HG03565 (cell line): Measurements from ENCODE around the gene BNIP2.
"Not testable (repeated sequence)": the region's sequence is repeated elsewhere in the genome, so short reads cannot be mapped to it uniquely, and the experiment has no call there.

Experiments used
- ATAC-seq: cut with Tn5 transposase; IDR thresholded peaks from one replicate; pipeline ENCODE4 v1.9.1; 2021; ENCODE audit warnings: mild to moderate bottlenecking, moderate library complexity; ENCODE audit not compliant: unreplicated experiment

The BNIP2 gene

DNA sequence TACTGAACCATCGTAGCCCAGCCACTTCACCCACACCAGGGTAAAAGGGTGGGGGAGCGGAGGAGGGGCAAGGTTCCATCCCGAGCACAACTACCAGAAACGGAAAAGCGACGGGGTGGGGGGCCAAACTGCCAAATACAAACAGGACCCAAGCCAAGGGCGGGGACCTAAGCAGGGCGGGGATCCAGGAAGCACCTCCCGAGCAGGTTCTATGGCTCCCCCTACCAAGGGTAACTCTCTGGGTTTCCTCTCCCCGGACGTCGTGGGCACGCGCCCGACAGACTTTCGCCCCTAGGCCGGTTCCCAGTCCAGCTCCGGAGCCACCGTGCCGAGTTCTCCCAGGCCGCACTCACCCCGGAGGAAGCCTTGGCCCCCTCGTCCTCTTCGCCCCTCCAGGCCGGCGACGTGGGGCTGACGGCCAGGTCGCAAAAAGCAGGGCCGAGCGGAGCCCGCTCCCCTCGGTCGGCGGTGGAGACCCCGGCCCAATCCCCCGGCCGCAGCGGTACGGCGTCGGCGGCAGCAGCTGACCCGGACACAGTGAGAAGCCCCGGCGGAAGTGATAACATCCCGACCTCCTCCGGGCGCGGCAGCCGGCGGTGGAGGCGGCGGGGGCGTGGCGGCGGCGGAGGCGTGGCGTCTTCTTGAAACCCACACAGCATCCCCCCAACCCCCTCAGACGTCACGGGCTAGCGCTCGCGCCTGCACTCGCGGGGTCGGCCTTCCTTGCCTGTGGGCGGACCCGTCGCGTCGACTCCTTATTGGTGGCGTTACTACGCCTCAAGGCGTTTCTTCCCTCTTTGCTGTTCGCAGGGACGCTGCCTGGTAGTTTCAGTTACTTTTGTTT lies at the start of gene BNIP2:
Gene BNIP2, minus strand, starts transcription at position 539 of the 844 bp plus-strand sequence. CDS start 6,863 bp downstream, outside the sequence.
- ATAC-seq, result peak; percentile 73

DNA sequence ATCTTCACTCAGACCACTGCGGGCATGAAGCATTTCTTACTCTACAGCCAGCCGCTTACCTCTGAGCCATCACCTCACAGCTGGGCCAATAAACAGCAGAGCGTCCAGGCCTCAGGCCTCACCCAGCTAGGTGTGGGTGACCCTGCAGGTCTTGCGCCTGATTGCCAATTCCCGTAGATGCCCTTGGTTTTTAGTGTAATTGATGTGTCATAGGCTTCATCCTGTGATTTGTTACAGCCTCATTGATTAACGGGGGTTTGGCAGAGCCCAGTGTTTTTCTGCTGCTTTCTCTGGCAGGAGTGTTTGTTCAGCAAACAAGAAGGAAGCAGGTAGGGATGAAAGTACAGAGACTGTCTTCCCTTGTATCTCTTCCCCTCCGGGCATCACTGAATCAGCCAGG lies 49.6 kb upstream of the BNIP2 start:
- ATAC-seq, result no peak

GRCh38 chr15:59736181-59736580 lies 47.1 kb upstream of the BNIP2 start:
- no peak for ATAC-seq

- ATAC-seq, result no peak
Measured at GRCh38 chr15:59725151-59725486, 36.0 kb upstream of the BNIP2 start.

DNA sequence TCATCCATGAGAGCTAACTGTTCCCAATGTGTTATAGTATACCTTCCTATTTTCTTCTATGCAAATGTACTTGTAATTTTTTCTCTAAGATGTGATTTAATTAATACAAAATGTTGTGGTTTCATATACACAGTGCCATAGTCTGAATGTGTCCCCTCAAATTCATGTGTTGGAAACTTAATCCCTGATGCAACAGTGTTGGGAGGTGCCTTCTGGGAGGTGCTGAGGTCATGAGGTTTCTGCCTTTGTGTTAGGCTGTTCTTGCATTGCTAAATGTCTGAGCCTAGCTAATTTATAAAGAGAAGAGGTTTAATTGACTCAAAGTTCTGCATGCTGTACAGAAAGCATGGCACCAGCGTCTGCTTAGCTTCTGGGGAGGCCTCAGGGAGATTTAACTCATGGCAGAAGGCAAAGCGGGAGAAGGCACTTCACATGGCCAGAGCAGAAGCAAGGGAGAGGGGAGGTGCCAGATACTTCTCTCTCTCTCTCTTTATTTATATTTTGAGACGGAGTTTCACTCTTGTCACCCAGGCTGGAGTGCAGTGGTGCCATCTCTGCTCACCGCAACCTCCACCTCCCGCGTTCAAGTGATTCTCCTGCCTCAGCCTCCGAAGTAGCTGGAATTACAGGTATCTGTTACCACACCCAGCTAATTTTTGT lies 34.7 kb upstream of the BNIP2 start:
- no peak for ATAC-seq

- no peak for ATAC-seq
Measured at GRCh38 chr15:59722476-59722875, 33.4 kb upstream of the BNIP2 start.

DNA sequence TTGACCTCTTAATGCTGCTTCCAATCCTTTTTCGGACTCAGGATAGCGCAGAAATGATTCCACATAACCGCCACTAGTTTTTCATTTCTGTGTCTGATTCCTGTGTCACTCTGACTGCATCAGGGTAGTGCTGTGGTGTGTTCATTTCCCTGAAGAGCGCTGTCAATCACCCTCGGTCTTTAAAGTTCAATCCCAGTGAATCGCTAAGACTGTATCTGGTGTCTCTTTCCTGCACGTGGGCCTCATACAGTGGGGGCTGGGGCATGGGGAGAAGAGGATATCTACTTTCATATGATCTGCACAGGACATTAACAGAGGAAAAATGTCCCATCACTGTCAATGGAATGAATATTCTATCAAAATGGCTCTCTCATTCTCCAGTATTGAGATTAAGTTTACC lies 32.9 kb upstream of the BNIP2 start:
- ATAC-seq, result no peak

DNA sequence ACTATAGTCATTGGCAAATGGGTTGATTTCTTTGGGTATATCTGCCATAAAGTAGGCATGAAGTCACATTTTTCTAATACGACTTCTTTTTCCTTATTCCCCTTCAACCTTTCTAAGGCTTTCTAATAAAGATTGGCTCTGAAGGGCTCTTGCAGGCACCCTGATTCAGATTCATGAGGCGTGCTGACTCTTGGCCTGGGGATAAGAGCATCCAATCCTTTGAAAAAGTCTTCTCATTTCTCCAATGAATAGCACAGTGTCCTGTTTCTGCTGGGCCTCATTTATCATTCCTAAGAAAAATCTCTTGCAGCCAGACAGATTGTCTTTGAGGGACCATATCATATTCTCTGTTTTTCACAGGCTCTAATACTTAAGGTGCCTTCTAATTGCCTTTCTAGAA lies 32.3 kb upstream of the BNIP2 start:
- no peak for ATAC-seq

- ATAC-seq, result no peak
Measured at GRCh38 chr15:59713177-59713576, 24.1 kb upstream of the BNIP2 start.

GRCh38 chr15:59711451-59712243 lies 22.5 kb upstream of the BNIP2 start:
- ATAC-seq, result no peak

GRCh38 chr15:59707619-59708018 lies 18.5 kb upstream of the BNIP2 start:
- ATAC-seq, result no peak

GRCh38 chr15:59703979-59704796 lies 15.1 kb upstream of the BNIP2 start:
- no peak for ATAC-seq

DNA sequence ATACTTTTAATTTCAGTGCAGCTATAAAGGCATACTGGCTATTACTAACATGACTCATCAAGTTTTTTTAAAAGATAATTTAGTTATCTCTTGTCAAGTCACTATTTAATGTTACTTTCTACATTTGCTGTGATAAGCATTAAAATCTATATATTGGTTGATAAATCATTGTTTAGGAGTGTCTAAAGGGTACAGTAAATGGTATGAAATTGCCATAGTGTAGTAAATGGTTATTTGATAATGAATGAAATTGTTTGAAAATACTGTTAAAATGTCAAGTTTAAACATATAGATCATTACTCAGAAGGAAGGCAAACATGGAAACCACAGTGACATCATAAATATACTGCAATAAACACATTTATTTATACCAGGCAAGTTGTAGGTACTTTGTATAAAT lies 13.2 kb upstream of the BNIP2 start:
- ATAC-seq, result no peak

DNA sequence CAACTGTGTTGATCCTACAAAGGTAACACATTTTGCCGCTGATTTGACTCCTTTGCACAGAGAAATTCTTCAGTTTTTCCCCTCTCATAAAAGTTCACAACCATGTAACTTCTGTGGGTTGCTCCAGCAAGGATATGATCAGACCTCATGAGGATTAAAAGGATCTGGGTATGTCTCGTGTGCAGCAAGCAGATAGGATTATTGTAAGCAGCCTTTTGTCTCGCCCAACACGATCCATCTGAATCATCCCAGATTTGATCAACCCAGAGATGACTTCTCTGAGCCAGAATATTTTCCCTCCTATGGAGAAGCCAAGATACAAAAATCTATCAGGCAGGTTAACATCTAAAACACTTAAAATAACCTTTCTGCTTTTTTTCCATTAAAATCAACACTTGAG lies 12.8 kb upstream of the BNIP2 start:
- ATAC-seq, result no peak

GRCh38 chr15:59699810-59700431 lies 10.8 kb upstream of the BNIP2 start:
- no peak for ATAC-seq

- not testable (repeated sequence) for ATAC-seq
Measured at GRCh38 chr15:59698065-59698464, 8.9 kb upstream of the BNIP2 start.

- ATAC-seq, result no peak
Measured at GRCh38 chr15:59696332-59696731, 7.2 kb upstream of the BNIP2 start.

DNA sequence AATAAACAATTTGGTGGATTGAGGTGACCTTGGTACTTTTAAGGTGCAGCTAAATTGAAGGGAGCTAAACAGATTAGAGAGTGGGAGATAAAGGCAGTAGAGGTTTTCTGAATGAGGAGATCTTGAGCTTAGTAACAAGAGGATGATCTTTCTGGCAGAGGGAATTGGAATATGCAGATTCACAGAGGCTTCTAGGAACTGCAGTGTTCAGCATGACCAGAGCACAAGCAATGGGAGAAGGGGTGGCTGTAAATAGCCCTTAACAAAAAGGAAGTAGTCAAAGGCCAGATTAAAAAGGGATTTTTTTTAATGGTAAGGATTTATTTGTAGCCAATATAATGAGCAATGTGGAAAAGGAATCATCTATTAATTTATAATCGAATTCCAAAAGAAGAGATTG lies 5.7 kb upstream of the BNIP2 start:
- ATAC-seq, result no peak

- no peak for ATAC-seq
Measured at GRCh38 chr15:59691194-59691805, 2.2 kb upstream of the BNIP2 start.
